ENCODE data around the gene ZNHIT3.
"Not testable (repeated sequence)": the region's sequence is repeated elsewhere in the genome, so short reads cannot be mapped to it uniquely, and the experiment has no call there.

The ZNHIT3 gene

GRCh38 chr17:36486204-36487194 is at the start of gene ZNHIT3:
ZNHIT3 (plus strand) TSS chr17:36486681; CDS start chr17:36486700, 19 bp downstream.
- DNase-seq (ENCODE audit: low read depth) = peak; percentile 83

- DNase-seq (ENCODE audit: low read depth) = not testable (repeated sequence)
Measured at GRCh38 chr17:36441792-36442191, 44.7 kb upstream of the ZNHIT3 start.

- no peak for DNase-seq (ENCODE audit: low read depth)
Measured at GRCh38 chr17:36443777-36444176, 42.7 kb upstream of the ZNHIT3 start.

- not testable (repeated sequence) for DNase-seq (ENCODE audit: low read depth)
Measured at GRCh38 chr17:36449997-36450396, 36.5 kb upstream of the ZNHIT3 start.

- DNase-seq (ENCODE audit: low read depth) = not testable (repeated sequence)
Measured at GRCh38 chr17:36452888-36453287, 33.6 kb upstream of the ZNHIT3 start.

GRCh38 chr17:36457701-36458100 is 28.8 kb upstream of the ZNHIT3 start:
- DNase-seq (ENCODE audit: low read depth) = not testable (repeated sequence)

GRCh38 chr17:36459045-36459444 is 27.4 kb upstream of the ZNHIT3 start:
- DNase-seq (ENCODE audit: low read depth) = no peak

GRCh38 chr17:36459601-36460000 is 26.9 kb upstream of the ZNHIT3 start:
- DNase-seq (ENCODE audit: low read depth) = no peak

- DNase-seq (ENCODE audit: low read depth) = no peak
Measured at GRCh38 chr17:36460265-36460937, 26.1 kb upstream of the ZNHIT3 start.

- DNase-seq (ENCODE audit: low read depth) = no peak
Measured at GRCh38 chr17:36461330-36462110, 25.0 kb upstream of the ZNHIT3 start.

- DNase-seq (ENCODE audit: low read depth) = no peak
Measured at GRCh38 chr17:36463916-36464764, 22.3 kb upstream of the ZNHIT3 start.

GRCh38 chr17:36464765-36465088 is 21.8 kb upstream of the ZNHIT3 start:
- no peak for DNase-seq (ENCODE audit: low read depth)

- no peak for DNase-seq (ENCODE audit: low read depth)
Measured at GRCh38 chr17:36468903-36469635, 17.4 kb upstream of the ZNHIT3 start.

- no peak for DNase-seq (ENCODE audit: low read depth)
Measured at GRCh38 chr17:36469733-36470132, 16.7 kb upstream of the ZNHIT3 start.

- no peak for DNase-seq (ENCODE audit: low read depth)
Measured at GRCh38 chr17:36470499-36470898, 16.0 kb upstream of the ZNHIT3 start.

GRCh38 chr17:36474571-36474970 is 11.9 kb upstream of the ZNHIT3 start:
- DNase-seq (ENCODE audit: low read depth) = no peak

GRCh38 chr17:36475346-36475970 is 11.0 kb upstream of the ZNHIT3 start:
- no peak for DNase-seq (ENCODE audit: low read depth)

GRCh38 chr17:36481829-36482228 is 4.7 kb upstream of the ZNHIT3 start:
- DNase-seq (ENCODE audit: low read depth) = no peak

GRCh38 chr17:36482611-36483504 is 3.6 kb upstream of the ZNHIT3 start:
- peak; percentile 47 for DNase-seq (ENCODE audit: low read depth)

All from T-helper 22 cell (primary cell).